Stimulated activated CD8-positive, alpha-beta memory T cell treated with anti-CD3 and anti-CD28 coated beads, Interleukin-7, amount 100 ng/mL, for 48 hours (primary cell): ENCODE results near the gene LARP6.
"Not testable (repeated sequence)": the region's sequence is repeated elsewhere in the genome, so short reads cannot be mapped to it uniquely, and the experiment has no call there.

Source experiments
- DNase-seq, 2 donors: peaks; one replicate each; pipeline ENCODE4 v3.0.0-alpha.2; 2020; ENCODE audit warnings: low read depth in 1 of 2; ENCODE audit errors: extremely low read depth in 1 of 2

The LARP6 gene

DNA sequence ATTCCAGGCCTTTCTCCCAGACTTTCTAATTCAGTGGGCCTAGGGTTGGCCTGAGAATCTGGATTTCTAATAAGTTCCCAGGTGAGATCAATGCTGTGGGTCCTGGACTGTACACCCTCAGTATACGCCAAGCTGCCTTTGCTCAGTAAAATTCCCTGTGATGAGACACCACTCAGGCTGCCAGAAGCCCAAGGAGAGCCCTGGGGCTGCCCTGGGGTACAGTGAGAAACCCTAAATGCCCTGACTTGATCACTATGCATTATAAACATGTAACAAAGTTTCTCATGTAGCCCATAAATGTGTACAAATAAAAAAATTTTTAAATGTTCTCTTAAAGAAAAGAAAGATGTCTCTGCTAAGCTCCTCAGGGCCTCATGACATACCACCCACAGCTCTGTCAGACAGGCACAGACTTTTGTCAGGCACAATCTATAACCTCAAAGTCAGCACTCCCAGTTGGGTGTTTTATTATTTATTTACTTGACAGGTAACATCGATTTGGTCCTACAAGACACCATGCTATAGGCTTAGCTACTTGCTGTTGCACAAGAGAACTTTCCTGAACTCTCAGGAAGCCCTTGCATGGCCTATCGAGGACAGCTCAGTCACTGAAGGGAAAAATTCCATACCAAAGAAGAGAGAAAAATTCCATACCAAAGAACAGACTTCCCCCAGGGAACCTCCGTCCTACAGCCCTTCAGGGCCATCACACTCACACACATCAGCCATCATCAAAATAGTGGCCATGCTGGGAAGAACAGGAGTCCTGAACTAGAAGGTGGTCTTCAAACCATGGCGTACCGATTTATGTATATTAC lies 22.7 kb downstream of the LARP6 start:
- no peak for DNase-seq

DNA sequence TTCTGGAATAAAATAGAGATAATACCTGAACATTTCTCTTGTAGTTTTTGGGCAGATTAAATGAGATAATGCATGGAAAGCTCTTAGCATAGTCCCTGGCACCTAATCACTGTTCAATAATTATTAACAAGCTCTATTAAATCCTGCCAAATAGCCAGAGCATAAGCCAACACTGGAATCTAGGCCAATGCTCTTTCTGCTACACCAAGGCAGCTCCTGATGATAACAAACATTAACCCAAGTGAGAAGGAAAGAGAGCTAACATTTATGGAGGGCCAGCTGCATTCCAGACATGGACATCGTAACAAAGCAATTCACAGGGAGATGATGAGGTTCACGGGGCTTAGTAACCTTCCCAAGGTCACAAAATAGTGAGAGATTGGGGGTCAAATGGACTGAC lies 23.3 kb downstream of the LARP6 start:
- no peak for DNase-seq

DNA sequence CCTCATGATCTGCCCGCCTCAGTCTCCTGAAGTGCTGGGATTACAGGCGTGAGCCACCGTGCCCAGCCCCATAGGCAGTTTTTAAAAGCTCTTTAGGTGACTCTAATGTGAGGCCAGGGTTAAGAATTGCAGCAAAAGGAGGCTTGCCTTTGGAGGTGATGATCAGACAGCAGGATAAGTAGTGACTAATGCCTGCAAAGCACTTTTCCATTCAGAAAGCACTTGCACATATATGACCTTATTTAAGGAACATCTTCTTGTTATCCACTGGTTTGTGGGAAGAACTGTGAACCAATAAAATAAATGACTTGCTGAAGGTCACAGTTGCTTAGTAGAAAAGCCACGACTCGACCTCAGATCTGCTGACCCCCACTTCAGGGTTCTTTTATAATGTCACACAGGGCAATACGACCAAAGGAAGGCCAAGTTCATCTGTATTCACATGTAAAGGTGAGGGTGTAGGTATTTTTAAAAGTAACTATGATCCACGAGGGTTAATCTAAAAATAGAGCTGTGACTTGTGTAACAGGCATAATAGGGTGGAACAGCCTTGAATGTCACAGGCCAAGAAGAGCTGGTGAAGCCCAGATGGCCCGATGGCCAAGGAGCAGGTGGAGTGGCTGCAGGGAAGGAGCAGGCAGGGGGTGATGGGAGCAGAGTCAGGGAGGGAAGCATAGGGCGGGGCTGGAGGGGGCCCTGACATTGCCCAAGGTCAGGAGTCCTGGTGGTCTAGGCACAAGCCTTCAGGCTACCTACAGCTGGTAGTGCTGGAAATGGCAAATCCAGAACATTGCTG lies 24.4 kb downstream of the LARP6 start:
- DNase-seq = no peak

DNA sequence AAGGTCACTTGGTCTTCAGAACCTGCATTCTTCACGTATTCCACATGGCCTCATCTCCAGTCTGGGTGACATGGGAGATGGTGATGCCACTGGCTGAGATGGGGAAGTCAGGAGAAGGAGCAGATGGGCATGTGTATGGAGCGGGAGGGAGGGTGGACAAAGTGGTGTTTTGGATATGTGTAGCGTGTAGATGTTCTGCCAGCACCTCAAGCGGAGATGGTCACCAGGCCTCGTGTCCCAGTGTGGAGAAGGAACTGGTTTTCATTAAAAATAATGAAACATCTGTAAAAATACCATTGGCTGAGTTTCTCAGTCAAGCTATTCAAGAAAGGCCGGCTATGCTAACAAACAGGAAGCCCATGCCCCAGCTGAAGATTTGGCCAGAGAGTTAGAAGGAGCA lies 26.2 kb downstream of the LARP6 start:
- no peak for DNase-seq

DNA sequence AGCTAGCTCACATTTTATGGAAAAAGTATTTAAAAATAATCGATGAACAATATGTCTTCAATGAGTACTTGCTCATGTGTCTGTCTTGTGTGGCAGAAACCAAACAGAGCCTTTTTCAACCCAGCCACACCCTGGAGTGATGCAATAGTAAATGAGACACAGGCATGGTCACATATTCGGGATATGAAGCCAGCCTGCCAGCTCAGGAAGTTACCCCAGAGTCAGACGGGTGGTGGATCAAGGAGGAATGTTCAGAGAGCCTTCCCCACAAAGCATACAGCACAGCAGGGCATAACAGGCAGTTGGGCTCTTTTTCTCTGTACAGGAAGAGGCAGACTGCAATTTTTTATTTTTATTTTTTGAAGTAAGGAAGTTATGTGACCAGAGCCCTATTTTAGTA lies 27.3 kb downstream of the LARP6 start:
- DNase-seq = no peak

DNA sequence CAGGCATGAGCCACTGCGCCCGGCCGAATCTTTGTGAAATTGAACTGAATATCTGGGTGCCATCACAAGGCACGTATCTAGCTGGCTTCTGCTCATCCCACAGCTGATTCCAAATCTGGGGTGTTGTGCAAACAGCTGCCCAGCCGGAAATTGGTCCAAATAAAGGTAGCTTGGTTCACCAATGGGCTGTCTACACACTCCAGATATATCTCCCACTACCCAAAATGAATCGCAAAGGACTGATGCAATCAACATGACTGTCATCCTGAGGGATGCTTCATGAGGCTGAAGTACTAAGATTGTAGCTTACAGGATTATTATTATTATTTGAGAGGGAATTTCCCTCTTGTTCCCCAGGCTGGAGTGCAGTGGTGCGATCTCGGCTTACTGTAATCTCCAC lies 28.1 kb downstream of the LARP6 start:
- DNase-seq = no peak

DNA sequence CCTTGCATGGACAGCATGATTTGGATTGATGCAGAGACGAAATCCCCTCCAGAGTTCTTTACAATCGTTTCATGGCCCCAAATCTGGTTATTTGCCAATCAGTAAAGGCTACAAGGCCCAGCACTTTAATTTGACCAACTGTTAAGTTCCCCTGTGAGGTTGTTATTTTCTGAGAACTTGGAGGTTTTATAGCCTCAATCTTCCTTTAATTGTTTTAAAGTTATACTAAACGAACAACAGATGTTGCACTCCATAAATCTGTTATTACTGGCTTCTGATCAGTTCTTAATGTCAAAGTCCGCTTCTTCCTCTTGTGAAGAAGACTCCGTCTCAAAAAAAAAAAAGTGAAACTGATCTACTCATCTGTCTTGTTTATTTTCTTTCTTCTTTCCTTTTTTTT lies 30.8 kb downstream of the LARP6 start:
- no peak for DNase-seq

DNA sequence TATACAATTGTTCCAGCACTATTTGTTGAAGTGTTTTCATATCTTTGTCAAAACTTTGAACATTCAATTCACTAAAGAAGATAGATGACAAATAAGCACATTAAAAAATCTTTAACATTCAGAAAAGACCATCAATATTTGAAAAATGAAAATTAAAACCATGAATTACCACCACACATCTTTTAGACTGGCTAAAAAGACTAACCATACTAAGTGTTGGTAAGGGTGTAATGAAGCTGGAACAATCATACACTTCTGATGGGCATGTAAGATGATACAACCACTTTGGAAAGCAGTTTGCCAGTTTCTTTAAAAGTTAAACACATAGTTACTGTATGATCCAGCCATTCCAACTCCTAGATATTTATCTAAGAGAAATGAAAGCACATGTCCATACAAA lies 33.7 kb downstream of the LARP6 start:
- DNase-seq = no peak

DNA sequence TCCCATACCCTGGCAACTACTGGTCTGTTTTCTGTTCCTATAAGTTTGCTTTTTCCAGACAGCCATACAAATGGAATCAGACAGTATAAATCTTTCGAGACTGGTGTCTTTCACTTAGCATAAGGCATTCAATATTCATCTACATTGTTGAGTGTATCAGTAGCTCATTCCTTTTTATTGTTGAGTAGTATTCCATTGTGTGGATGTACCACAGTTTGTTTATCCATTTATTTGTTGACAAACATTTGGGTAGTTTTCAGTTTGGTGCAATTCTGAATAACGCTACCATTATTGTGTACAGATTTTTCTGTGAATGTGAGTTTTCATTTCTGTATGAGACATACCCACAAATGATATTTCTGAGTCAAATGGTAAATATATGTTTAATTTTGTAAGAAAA lies 35.4 kb downstream of the LARP6 start:
- DNase-seq = no peak

DNA sequence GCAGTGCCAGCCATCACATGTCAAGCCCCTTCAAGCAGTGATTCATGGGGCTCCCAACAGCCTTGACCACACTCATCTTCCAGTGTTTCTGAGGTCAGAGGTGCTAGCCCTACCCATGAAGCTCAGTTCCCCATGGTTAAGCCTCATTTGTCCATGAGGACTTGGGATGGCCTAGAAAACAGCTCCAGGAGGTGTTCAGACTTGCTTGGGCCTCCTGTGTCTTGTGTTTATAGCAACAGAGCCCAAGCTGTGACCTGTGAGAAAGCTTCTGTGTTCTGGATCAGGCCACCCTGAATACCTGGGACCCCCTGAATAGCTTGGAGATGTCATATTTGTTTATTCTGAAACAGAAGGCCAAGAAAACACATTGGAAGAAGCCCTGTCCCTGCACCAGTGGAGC lies 36.7 kb downstream of the LARP6 start:
- no peak for DNase-seq

DNA sequence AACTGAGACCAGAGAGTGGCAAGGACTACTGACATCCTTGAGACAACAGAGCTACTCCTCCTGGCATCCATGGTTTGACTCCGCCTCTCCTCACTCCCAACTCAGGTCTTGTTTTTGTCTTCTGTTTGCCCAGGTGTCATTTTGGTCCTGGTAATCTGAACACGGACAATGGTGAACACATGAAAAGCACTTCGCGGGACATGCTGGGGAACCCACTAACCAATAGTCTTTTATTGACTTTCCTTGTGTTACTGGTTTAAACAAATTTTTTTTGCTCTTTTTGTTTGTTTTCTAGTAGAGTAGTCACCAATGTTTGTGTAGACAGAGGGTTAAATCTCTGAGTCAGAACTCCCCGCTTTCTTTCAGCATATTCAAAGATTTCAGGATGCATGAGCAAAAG lies 38.4 kb downstream of the LARP6 start:
- no peak for DNase-seq

DNA sequence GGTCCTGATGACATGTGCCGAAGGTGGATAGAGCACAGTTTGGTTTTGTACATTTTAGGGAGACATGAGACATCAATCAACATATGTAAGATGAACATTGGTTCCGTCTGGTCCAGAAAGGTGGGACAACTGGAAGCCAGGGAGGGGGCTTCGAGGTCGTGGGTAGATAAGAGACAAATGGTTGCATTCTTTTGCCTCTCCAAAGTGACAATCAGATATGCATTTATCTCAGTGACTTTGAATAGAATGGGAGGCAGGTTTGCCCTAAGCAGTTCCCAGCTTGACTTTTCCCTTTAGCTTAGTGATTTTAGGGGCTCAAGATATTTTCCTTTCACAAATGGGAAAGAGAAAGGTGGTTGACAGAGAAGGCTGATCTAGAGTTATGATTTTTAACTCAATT lies 38.9 kb downstream of the LARP6 start:
- DNase-seq = not testable (repeated sequence)

DNA sequence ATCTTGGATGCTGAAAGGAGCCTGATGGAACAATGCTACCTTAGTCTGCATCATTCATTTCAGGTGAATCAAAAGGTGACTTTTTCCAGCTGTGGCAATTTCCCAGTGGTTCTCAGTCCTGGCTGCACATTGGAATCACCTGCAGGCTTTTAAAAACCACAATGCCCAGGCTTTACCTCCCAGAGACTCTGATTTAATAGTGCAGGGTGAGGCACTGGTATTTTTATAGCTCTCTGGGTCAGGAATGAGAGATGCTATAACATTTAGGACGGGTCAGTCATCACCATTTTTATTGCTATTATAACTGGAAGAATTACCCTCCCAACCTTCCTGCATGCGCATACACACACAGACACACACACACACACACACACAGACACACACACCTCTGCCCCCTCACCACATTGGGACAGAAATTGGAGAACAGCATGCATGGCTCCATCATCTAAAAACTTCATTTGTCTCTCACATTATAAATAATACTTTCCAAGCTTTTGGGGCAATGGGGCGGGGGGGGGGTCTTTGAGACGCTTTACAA lies 41.1 kb downstream of the LARP6 start:
- DNase-seq = no peak

DNA sequence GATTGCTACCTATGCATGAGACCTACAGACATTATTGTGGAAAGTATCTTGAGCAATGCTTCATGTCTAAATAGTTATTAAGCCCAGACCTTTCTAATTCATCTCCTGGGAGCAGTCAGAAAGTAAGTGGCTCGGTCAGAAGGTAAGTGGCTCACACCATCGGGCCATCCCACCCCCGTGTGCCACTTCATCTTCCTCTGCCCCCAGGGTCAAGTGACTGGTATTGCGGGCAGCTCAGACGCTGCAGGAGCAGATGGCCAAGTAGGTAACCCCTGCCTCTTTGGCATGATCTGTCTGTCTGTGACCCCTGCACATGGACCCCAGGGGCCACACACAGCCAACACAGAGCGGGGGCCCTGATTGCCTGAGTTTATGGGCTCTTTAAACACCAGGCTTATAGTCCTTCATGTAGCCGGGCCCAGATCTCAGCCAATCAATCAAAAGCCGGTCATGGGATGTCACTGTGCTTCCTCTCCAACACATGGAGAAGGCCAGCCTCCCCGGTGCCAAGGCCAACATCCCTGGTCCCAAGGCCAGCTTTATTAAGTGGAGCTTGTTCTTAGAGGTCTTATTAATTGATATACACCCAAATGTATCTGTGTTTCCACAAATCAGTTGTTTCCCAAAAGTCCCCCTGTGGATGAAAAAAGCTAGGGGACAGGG lies 42.9 kb downstream of the LARP6 start:
- DNase-seq = no peak

DNA sequence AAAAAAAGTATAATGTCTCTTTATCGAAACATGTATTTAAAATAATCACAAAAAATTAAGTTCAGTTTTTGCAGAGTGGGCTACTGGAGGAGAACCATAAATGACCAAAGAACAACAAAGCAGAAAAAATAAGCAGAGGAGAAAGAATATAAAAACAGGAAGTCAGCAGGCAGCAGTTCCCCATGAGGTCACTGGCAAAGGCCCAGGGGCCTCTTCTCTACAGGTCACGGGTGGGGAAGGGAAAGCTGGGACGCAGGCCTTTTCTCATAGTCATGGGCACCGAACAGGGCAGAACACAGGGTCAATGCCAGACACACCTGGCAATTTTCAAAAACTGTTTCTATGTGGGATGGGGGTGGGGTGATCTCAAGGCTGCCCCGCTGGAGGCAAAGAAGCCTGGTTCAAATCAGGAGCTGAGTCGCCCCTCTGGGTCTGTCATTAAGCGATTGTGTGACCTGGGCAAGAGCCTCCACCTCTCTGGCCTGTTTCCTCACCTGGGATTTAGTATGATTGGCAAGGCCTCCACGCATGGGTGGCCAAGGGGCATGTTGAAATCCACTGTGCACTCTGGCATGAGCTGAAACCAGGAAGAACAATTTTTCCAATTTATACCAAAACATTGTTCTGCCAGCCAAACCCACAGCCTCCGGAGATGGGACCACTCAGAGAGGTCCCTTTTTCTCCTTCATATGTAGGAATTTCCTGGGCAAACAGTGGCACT lies 46.8 kb downstream of the LARP6 start:
- DNase-seq = no peak

DNA sequence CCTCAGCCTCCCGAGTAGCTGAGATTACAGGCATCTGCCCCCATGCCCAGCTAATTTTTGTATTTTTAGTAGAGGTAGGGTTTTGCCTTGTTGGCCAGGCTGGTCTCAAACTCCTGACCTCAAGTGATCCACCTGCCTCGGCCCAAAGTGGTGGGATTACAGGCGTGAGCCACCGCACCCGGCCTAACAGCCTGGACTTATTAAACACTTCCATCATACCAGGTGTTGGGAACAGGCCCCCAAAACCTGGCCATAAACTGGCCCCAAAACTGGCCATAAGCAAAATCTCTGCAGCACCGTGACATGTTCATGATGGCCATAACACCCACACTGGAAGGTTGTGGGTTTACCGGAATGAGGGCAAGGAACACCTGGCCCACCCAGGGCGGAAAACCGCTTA lies 49.6 kb downstream of the LARP6 start:
- DNase-seq = not testable (repeated sequence)

DNA sequence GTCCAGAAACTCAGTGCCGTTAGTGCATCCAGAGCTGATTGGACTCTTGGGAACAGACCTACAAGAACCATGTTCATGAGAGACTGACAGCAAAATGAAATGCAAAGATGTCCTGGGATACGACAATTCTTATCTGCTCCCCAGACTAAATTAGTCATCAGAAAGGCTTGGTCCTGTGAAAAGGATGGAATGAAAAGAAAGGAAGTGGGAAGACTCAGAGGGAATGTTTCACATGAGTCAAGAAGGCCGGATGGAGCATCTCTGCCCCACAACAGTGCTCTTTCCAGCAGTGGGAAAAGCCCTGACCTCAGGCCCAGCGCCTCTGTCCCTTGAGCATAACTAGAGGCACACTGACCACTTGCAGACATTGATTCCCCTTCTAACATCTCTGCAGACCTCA lies 51.3 kb downstream of the LARP6 start:
- DNase-seq = no peak

DNA sequence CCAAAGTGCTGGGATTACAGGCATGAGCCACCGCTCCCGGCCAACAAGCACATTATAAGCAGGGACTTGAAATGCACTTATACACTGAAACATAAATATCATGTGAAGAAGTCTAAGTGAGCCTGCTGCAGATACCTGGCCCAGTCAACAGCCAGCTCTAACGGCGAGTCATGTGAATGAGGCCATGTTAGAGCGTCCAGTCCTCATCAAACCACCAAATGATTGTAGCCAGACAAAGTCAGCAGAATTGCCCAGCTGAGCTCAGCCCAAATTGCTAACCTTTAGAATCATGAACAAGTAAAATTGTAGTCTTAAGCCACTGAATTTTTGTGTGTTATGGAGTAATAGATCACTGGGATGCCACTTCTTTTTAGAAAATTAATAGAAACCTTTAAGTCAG lies 52.8 kb downstream of the LARP6 start:
- no peak for DNase-seq

DNA sequence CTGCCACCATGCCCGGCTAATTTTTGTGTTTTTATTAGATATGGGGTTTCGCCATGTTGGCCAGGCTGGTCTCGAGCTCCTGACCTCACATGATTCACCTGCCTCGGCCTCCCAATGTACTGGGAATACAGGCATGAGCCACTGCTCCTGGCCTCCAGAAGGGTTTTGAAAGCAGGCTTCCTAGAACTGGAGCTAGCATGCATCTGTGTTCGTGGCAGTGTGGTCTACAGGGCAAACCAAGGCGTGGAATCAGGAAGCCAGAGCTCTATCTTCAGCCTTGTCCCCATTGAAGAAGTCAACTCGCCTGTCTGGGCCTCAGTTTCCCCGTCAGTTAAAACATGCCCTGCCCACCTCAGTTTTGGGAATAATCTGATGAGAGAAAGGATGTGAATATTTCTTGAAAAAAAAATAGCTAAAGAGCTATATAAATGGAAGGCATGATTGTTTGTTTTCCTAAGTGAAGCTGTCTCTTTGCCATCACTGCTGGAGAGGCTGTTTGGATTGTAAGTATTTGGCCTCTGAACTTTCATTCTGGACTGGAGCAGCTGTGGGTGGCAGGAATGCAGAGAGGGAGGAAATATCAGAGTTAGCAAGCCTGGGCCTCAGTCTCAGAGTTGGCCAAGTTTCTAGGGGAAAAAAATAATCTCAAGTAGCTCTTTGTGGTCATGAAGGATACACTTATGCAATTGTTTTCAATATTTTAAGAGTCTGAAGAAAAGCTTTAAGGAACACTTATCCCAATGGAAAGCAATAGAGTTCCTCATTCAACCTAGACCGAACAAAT lies 54.1 kb downstream of the LARP6 start:
- DNase-seq = no peak

DNA sequence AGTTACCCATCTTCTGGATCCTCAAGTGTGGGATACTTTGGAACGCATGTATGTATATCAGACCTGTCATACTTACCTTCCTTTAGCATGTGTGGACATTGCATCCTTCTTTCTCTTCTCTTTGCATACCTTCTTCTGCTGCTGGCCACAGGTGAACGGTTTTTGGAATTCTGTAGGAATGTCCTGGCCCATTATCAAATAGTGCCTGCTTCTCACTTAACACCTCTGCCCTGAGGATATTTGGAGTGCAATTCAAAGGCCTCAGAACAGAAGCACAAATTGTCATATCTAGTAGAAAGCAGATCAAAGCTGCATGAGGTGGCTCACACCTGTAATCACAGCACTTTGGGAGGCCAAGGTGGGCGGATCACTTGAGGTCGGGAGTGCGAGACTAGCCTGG lies 56.5 kb downstream of the LARP6 start:
- DNase-seq = no peak
